ENCODE measurements around the gene MYRF. TPM values are rescaled to one million over a fixed set of nuclear protein-coding genes. Genes with fewer than 3 reads are reported as not detected.
A peak's percentile ranks its signal among the peaks of the same experiment; 100 is the strongest.

MYRF gene
- total and polyA plus RNA-seq, 2 of the 13 experiments (the other 11 are each of a cell fraction or from before 2014, with no cell fraction given), result 10.2 to 25.9 TPM

DNA sequence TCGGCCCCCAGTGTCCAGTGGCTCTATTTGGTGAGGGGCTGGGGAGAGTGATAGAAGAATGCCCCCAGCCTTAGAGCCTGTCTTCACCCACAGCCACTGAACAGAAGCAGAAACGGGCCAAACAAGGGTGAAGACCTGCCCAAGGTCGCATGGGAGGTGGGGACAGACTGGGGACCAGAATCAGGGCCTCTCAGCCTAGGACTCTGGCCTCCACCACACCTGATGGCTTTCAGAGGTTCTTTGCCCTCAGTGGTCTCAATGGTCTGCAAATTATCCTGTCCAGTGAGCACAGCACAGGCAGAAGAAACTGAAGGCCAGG is 4.5 kb upstream of the MYRF start (continued):
- TF ChIP-seq, protein P1, sequence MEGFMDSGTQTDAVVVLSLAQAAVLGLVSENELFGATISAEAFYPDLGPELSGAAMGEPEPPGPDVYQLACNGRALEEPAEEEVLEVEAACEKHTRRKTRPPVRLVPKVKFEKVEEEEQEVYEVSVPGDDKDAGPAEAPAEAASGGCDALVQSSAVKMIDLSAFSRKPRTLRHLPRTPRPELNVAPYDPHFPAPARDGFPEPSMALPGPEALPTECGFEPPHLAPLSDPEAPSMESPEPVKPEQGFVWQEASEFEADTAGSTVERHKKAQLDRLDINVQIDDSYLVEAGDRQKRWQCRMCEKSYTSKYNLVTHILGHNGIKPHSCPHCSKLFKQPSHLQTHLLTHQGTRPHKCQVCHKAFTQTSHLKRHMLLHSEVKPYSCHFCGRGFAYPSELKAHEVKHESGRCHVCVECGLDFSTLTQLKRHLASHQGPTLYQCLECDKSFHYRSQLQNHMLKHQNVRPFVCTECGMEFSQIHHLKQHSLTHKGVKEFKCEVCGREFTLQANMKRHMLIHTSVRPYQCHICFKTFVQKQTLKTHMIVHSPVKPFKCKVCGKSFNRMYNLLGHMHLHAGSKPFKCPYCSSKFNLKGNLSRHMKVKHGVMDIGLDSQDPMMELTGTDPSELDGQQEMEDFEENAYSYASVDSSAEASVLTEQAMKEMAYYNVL (CRISPR knock-in tag; IDR thresholded peaks at IDR 0.05; ENCODE audit: borderline replicate concordance), result 0 out of 2 replicates have a peak, but pooled peaks have one; percentile 2
- TF ChIP-seq THAP9 (CRISPR knock-in tag; IDR thresholded peaks at IDR 0.05; ENCODE audit: borderline replicate concordance) (0 out of 2 replicates have a peak, but pooled peaks have one; percentile 19), ZFX (CRISPR knock-in tag; IDR thresholded peaks at IDR 0.05; ENCODE audit: low read depth) (peak; percentile 15; the same call in 1 of the 2 replicates), HIVEP1 (CRISPR knock-in tag; IDR thresholded peaks at IDR 0.05) (no peak), GZF1 (CRISPR knock-in tag; IDR thresholded peaks at IDR 0.05) (0 out of 2 replicates have a peak, but pooled peaks have one; percentile 10), HDAC2 (CRISPR knock-in tag; IDR thresholded peaks at IDR 0.05) (0 out of 2 replicates have a peak, but pooled peaks have one; percentile 8), RXRA (CRISPR knock-in tag; IDR thresholded peaks at IDR 0.05) (0 out of 2 replicates have a peak, but pooled peaks have one; percentile 6), SALL1 (CRISPR knock-in tag; IDR thresholded peaks at IDR 0.05) (no peak), RXRB (CRISPR knock-in tag; IDR thresholded peaks at IDR 0.05; ENCODE audit: borderline replicate concordance) (0 out of 2 replicates have a peak, but pooled peaks have one; percentile 1), IRF2 (CRISPR knock-in tag; IDR thresholded peaks at IDR 0.05) (0 out of 2 replicates have a peak, but pooled peaks have one; percentile 13), ZNF574 (CRISPR knock-in tag; IDR thresholded peaks at IDR 0.05) (0 out of 2 replicates have a peak, but pooled peaks have one; percentile 2), ZBTB25 (CRISPR knock-in tag; IDR thresholded peaks at IDR 0.05) (no peak), ZNF607 (CRISPR knock-in tag; IDR thresholded peaks at IDR 0.05; ENCODE audit: borderline replicate concordance) (no peak), CTCF (CRISPR knock-in tag; IDR thresholded peaks at IDR 0.05) (peak; percentile 1), UBTF (CRISPR knock-in tag; IDR thresholded peaks at IDR 0.05) (peak; percentile 11; the same call in 1 of the 2 replicates), ZEB1 (IDR thresholded peaks at IDR 0.05; ENCODE audit: insufficient replicate concordance, low read depth) (peak; percentile 3)

All from HepG2 (cell line).